ENCODE measurements around the gene SDC1. TPM values are rescaled to one million over a fixed set of nuclear protein-coding genes. Genes with fewer than 3 reads are reported as not detected.
A peak's percentile ranks its signal among the peaks of the same experiment; 100 is the strongest.

SDC1 gene
- total and polyA plus RNA-seq, 12 donors, result 3.1 to 74.2 (median 18.0) TPM

GRCh38 chr2:20184067-20184938, 40.6 kb downstream of the SDC1 start:
- WGBS, 4 donors, result 71 to 80% (median 77%) methylated on average over 11 to 17 of the region's 17 CpGs
- H3K4me3 ChIP-seq, result no peak overlapping the region
- no peaks in the 10 kb centered on the region for H3K27me3 ChIP-seq
- H3K36me3 ChIP-seq (replicated peaks in 1 of 2), result no peaks in the 10 kb centered on the region
- H3K4me1 ChIP-seq (replicated peaks in 1 of 2), result peaks cover 7 to 11% of the 10 kb centered on the region in 2 donors
- TF ChIP-seq CTCF (IDR thresholded peaks at IDR 0.05) (no peak), POLR2A (IDR thresholded peaks at IDR 0.05) (no peak)
- peak in 4 of 7 donors; percentile 31 to 49 (median 44) for DNase-seq
- H3K27ac ChIP-seq, result peak overlapping the region in 2 of 5 donors; percentile 43 to 87
- no peaks in the 10 kb centered on the region for H3K9me3 ChIP-seq (replicated peaks in 1 of 3)
- intact Hi-C loops (cut with DNase I), result no loop called here

DNA sequence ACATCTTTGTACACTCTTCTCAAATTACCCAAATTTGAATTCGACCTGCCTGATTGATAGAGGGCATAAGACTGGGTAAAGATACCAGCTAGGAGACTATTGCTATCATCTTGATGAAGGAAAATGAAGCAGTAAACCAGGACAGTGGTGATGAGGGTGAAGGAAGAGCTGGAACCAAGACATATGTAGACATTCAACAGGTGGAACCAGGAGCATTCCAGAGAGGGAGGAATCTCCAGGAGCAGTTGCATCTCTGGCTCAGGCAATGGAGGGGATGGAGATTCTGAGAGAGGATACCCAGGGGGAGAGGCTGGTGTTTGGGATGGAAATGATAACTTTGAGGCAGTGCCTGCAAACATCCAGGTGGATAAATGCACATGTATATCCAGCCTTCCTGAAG, 41.6 kb downstream of the SDC1 start:
- DNase-seq, result no peak
- H3K27me3 ChIP-seq, result no peaks in the 10 kb centered on the region
- no peak overlapping the region for H3K4me3 ChIP-seq
- 69 to 88% (median 74%) methylated on average over 1 of the region's 1 CpG for WGBS, 4 donors
- H3K27ac ChIP-seq, result peak overlapping the region in 1 of 5 donors; percentile 87
- no peaks in the 10 kb centered on the region for H3K9me3 ChIP-seq (replicated peaks in 1 of 3)
- no peak for TF ChIP-seq CTCF (IDR thresholded peaks at IDR 0.05)
- no peak for TF ChIP-seq POLR2A (IDR thresholded peaks at IDR 0.05)
- H3K36me3 ChIP-seq (replicated peaks in 1 of 2), result no peaks in the 10 kb centered on the region
- intact Hi-C loops (cut with DNase I), result no loop called here
- peaks cover 7 to 11% of the 10 kb centered on the region in 2 donors for H3K4me1 ChIP-seq (replicated peaks in 1 of 2)

GRCh38 chr2:20182241-20182931, 42.5 kb downstream of the SDC1 start:
- no peaks in the 10 kb centered on the region for H3K9me3 ChIP-seq (replicated peaks in 1 of 3)
- peaks cover 7 to 11% of the 10 kb centered on the region in 2 donors for H3K4me1 ChIP-seq (replicated peaks in 1 of 2)
- WGBS, 4 donors, result 68 to 80% (median 75%) methylated on average over 15 to 16 of the region's 16 CpGs
- no peaks in the 10 kb centered on the region for H3K36me3 ChIP-seq (replicated peaks in 1 of 2)
- H3K27me3 ChIP-seq, result no peaks in the 10 kb centered on the region
- no peak overlapping the region for H3K4me3 ChIP-seq
- intact Hi-C loops (cut with DNase I), result no loop called here
- H3K27ac ChIP-seq, result peak overlapping the region in 1 of 5 donors; percentile 30
- peak in 6 of 7 donors; percentile 76 to 93 (median 82) for DNase-seq
- peak in 1 of 2 donors; percentile 17 for TF ChIP-seq POLR2A (IDR thresholded peaks at IDR 0.05)
- TF ChIP-seq CTCF (IDR thresholded peaks at IDR 0.05), result no peak

DNA sequence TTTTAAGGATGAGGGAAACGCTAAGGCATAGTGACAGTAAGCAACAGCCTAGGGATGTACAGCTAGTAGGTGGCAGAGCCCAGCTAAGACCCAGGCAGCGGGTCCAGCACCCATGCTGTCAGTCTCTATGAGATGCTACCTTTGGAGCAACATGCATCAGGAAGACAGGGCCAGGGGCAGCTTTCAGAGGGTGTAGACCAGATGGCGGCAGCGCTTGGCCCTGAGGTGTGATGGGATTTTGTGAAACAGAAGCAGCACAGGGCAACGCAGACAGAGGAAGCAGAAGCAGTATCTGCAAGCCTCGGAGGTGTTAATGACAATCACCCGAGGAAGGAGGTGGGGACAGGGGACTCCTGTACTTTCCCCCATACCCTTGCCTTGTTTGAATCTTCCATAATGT, 43.2 kb downstream of the SDC1 start:
- no peak for DNase-seq
- H3K36me3 ChIP-seq (replicated peaks in 1 of 2), result no peaks in the 10 kb centered on the region
- H3K9me3 ChIP-seq (replicated peaks in 1 of 3), result no peaks in the 10 kb centered on the region
- peaks cover 7 to 11% of the 10 kb centered on the region in 2 donors for H3K4me1 ChIP-seq (replicated peaks in 1 of 2)
- H3K27ac ChIP-seq, result no peak overlapping the region
- WGBS, 4 donors, result 86 to 96% (median 89%) methylated on average over 7 of the region's 7 CpGs
- H3K27me3 ChIP-seq, result no peaks in the 10 kb centered on the region
- H3K4me3 ChIP-seq, result no peak overlapping the region
- intact Hi-C loops (cut with DNase I), result no loop called here
- TF ChIP-seq CTCF (IDR thresholded peaks at IDR 0.05) (no peak), POLR2A (IDR thresholded peaks at IDR 0.05) (no peak)
